Neural cell (in vitro differentiated cells): Measurements from ENCODE around the gene ADARB2.

Experiments used
- EP300 ChIP-seq: fragments of 450-650 bp; conservative IDR thresholded peaks from 2 replicates; pipeline ENCODE4 v1.6.1; 2014; ENCODE audit warnings: antibody characterized with exemption, mild to moderate bottlenecking, moderate library complexity; ENCODE audit not compliant: poor library complexity, severe bottlenecking
- EZH2 ChIP-seq: fragments of 200-600, 300-800 bp; shearing (Covaris generic), sonication (generic); IDR thresholded peaks from 2 replicates; pipeline ENCODE4 v1.6.1; 2014; ENCODE audit warnings: antibody characterized with exemption, low read length, borderline replicate concordance, mild to moderate bottlenecking; ENCODE audit not compliant: insufficient read depth, poor library complexity, severe bottlenecking
- MXI1 ChIP-seq: fragments of 450-650 bp; conservative IDR thresholded peaks from 2 replicates; pipeline ENCODE4 v1.6.1; 2014; ENCODE audit warnings: antibody characterized with exemption, mild to moderate bottlenecking; ENCODE audit not compliant: poor library complexity, severe bottlenecking
- POLR2AphosphoS5 ChIP-seq: IDR thresholded peaks from 2 replicates; pipeline ENCODE4 v1.6.1; 2012
- RAD21 ChIP-seq: fragments of 450-650 bp; conservative IDR thresholded peaks from 2 replicates; pipeline ENCODE4 v1.6.1; 2014; ENCODE audit warnings: antibody characterized with exemption, mild to moderate bottlenecking, moderate library complexity
- SMC3 ChIP-seq: fragments of 450-650 bp; conservative IDR thresholded peaks from 2 replicates; pipeline ENCODE4 v1.6.1; 2014; ENCODE audit warnings: antibody characterized with exemption, mild to moderate bottlenecking, moderate library complexity; ENCODE audit not compliant: poor library complexity
- TAF1 ChIP-seq: IDR thresholded peaks from 2 replicates; pipeline ENCODE4 v1.6.1; 2012; ENCODE audit warnings: low read depth
- TF ChIP-seq, protein P1 (sequence below): IDR thresholded peaks from 2 replicates; pipeline ENCODE4 v1.6.1; 2012; ENCODE audit warnings: borderline replicate concordance
- TF ChIP-seq, protein P2 (sequence below): fragments of 450-650 bp; IDR thresholded peaks from 2 replicates; pipeline ENCODE4 v1.5.1; 2014; ENCODE audit warnings: antibody characterized with exemption, mild to moderate bottlenecking, moderate library complexity; ENCODE audit not compliant: poor library complexity, severe bottlenecking

DNA sequence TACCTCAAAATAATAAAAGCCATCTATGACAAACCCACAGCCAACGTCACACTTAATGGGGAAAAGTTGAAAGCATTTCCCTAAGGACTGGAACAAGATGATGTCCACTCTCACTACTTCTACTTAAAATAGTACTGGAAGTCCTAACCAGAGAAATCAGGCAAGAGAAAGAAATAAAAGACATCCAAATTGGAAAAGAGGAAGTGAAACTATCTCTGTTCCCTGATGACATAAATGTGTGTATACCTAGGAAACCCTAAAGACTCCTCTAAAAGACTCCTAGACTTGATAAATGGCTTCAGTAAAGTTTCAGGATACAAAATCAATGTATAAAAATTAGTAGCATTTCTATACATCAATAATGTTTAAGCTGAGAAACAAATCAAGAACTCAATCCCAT is 367.0 kb downstream of the ADARB2 start:
- TF ChIP-seq, protein P1, sequence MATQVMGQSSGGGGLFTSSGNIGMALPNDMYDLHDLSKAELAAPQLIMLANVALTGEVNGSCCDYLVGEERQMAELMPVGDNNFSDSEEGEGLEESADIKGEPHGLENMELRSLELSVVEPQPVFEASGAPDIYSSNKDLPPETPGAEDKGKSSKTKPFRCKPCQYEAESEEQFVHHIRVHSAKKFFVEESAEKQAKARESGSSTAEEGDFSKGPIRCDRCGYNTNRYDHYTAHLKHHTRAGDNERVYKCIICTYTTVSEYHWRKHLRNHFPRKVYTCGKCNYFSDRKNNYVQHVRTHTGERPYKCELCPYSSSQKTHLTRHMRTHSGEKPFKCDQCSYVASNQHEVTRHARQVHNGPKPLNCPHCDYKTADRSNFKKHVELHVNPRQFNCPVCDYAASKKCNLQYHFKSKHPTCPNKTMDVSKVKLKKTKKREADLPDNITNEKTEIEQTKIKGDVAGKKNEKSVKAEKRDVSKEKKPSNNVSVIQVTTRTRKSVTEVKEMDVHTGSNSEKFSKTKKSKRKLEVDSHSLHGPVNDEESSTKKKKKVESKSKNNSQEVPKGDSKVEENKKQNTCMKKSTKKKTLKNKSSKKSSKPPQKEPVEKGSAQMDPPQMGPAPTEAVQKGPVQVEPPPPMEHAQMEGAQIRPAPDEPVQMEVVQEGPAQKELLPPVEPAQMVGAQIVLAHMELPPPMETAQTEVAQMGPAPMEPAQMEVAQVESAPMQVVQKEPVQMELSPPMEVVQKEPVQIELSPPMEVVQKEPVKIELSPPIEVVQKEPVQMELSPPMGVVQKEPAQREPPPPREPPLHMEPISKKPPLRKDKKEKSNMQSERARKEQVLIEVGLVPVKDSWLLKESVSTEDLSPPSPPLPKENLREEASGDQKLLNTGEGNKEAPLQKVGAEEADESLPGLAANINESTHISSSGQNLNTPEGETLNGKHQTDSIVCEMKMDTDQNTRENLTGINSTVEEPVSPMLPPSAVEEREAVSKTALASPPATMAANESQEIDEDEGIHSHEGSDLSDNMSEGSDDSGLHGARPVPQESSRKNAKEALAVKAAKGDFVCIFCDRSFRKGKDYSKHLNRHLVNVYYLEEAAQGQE, result no peak
- TF ChIP-seq RAD21 (no peak), EZH2 (no peak), POLR2AphosphoS5 (no peak), SMC3 (no peak), TAF1 (no peak), EP300 (no peak), MXI1 (no peak)
- TF ChIP-seq, protein P2, sequence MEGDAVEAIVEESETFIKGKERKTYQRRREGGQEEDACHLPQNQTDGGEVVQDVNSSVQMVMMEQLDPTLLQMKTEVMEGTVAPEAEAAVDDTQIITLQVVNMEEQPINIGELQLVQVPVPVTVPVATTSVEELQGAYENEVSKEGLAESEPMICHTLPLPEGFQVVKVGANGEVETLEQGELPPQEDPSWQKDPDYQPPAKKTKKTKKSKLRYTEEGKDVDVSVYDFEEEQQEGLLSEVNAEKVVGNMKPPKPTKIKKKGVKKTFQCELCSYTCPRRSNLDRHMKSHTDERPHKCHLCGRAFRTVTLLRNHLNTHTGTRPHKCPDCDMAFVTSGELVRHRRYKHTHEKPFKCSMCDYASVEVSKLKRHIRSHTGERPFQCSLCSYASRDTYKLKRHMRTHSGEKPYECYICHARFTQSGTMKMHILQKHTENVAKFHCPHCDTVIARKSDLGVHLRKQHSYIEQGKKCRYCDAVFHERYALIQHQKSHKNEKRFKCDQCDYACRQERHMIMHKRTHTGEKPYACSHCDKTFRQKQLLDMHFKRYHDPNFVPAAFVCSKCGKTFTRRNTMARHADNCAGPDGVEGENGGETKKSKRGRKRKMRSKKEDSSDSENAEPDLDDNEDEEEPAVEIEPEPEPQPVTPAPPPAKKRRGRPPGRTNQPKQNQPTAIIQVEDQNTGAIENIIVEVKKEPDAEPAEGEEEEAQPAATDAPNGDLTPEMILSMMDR, result no peak
